ENCODE measurements around the gene NTN5. TPM values are rescaled to one million over a fixed set of nuclear protein-coding genes. Genes with fewer than 3 reads are reported as not detected.

NTN5 gene
- total and polyA plus RNA-seq, 2 experiments from 2014 or later: 0.52 to 0.94 TPM

DNA sequence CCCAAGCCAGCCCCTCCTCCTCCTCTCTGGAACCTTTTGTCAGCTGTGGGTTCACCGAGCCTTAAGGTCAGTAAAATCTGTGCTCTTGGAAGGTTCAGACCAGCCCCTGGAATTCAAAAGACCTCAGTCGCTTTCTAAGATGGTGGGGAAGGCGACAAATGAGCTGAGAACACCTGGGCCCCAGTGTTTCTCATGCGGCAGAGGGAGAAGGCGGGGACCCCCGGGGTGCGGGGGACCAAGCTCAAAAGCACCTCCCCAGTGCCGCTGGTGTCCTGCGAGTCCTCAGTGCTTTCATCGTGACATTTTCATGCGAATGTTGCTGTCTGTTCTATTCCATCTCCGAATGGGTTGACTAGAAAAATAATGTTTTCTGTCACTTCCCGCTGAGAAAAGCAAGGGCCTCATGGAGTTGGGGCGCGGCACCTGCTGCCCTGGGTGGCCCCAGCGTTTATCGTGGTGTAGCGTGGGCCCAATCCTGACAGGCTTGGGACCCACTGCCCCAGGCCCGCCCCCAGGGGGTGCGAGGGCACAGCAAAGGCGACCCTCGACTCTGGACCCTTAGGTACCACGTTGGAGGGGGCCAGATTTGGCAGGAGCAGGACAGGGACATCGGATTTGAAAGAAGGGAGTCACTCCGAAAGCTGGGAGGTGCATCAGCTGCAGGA is 751 bp upstream of the NTN5 start:
- H3K4me1 Mint-ChIP-seq: peaks cover 33% of the 10 kb centered on the region
- Histone ChIP-seq H3K4me3 (peak overlapping the region; percentile 34; the same call in 1 of the 2 replicates), H3K27me3 (ENCODE audit: insufficient read depth) (no peaks in the 10 kb centered on the region), H4K20me1 (replicated peaks; ENCODE audit: insufficient read depth) (no peaks in the 10 kb centered on the region), H3K27ac (ENCODE audit: low read depth) (no peak overlapping the region), H3K79me2 (replicated peaks; ENCODE audit: insufficient read depth) (no peaks in the 10 kb centered on the region), H3K36me3 (ENCODE audit: insufficient read depth) (no peaks in the 10 kb centered on the region), H3K9me2 (ENCODE audit: insufficient read depth) (no peaks in the 10 kb centered on the region), H3F3A (replicated peaks; ENCODE audit: low read depth) (no peaks in the 10 kb centered on the region), H3K4me2 (peak overlapping the region; percentile 75), H2AFZ (peak overlapping the region; percentile 96), H3K4me1 (ENCODE audit: insufficient read depth) (peaks cover 23% of the 10 kb centered on the region)
- peaks cover 9% of the 10 kb centered on the region; the same call in 2 of the 3 replicates for H3K9me3 Mint-ChIP-seq
- peak; percentile 3; the same call in 2 of the 3 replicates for ATAC-seq
- TF ChIP-seq POLR2AphosphoS5 (IDR thresholded peaks at IDR 0.05; ENCODE audit: low read depth) (no peak), STAT1 (IDR thresholded peaks at IDR 0.05; ENCODE audit: unreplicated experiment) (no peak)
- no peaks in the 10 kb centered on the region; the same call in 2 of the 3 replicates for H3K36me3 Mint-ChIP-seq (ENCODE audit: low read depth)
- H3K27me3 Mint-ChIP-seq (ENCODE audit: insufficient read depth, low read depth, poor library complexity): peaks cover 23% of the 10 kb centered on the region
- H3K4me3 Mint-ChIP-seq: peak overlapping the region; percentile 36; the same call in 1 of the 3 replicates
- DNase-seq (ENCODE audit: low spot score): no peak
- H3K27ac Mint-ChIP-seq: no peak overlapping the region

DNA sequence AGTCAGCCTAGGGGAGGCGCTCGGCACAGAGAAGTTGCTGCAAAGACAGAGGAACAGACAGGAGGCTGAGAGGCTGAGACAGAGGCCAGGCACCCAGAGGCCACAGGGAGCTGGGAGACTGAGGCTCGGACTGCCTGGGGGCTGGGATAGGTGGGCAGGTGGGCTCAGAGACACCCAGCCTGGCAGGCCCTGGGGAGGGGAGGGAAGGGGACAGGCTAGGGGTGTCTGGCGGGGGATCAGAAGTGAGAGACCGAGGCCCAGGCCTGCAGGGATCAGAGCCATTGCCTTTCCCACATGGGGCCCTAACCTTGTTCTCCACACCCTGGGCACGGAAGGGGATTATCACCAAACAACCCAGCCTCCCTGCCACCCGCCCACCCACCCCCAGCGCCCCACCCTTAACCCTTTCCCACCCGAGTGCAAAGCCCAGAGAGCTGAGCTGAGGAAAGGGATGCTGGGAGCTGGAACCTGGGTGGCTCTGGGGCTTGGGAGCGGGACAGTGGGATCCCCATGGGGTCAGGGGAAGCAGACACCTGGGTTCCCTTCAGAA is 1.3 kb downstream of the NTN5 start:
- TF ChIP-seq ZNF114 (CRISPR knock-in tag; IDR thresholded peaks at IDR 0.05) (no peak), CREB1 (CRISPR knock-in tag; IDR thresholded peaks at IDR 0.05; ENCODE audit: low read depth) (no peak), EZH2phosphoT487 (IDR thresholded peaks at IDR 0.05; ENCODE audit: unreplicated experiment) (no peak), NANOG (IDR thresholded peaks at IDR 0.05; ENCODE audit: borderline replicate concordance) (no peak), EZH2 (IDR thresholded peaks at IDR 0.05; ENCODE audit: low read depth, unreplicated experiment) (no peak)
- TF ChIP-seq, protein P1, sequence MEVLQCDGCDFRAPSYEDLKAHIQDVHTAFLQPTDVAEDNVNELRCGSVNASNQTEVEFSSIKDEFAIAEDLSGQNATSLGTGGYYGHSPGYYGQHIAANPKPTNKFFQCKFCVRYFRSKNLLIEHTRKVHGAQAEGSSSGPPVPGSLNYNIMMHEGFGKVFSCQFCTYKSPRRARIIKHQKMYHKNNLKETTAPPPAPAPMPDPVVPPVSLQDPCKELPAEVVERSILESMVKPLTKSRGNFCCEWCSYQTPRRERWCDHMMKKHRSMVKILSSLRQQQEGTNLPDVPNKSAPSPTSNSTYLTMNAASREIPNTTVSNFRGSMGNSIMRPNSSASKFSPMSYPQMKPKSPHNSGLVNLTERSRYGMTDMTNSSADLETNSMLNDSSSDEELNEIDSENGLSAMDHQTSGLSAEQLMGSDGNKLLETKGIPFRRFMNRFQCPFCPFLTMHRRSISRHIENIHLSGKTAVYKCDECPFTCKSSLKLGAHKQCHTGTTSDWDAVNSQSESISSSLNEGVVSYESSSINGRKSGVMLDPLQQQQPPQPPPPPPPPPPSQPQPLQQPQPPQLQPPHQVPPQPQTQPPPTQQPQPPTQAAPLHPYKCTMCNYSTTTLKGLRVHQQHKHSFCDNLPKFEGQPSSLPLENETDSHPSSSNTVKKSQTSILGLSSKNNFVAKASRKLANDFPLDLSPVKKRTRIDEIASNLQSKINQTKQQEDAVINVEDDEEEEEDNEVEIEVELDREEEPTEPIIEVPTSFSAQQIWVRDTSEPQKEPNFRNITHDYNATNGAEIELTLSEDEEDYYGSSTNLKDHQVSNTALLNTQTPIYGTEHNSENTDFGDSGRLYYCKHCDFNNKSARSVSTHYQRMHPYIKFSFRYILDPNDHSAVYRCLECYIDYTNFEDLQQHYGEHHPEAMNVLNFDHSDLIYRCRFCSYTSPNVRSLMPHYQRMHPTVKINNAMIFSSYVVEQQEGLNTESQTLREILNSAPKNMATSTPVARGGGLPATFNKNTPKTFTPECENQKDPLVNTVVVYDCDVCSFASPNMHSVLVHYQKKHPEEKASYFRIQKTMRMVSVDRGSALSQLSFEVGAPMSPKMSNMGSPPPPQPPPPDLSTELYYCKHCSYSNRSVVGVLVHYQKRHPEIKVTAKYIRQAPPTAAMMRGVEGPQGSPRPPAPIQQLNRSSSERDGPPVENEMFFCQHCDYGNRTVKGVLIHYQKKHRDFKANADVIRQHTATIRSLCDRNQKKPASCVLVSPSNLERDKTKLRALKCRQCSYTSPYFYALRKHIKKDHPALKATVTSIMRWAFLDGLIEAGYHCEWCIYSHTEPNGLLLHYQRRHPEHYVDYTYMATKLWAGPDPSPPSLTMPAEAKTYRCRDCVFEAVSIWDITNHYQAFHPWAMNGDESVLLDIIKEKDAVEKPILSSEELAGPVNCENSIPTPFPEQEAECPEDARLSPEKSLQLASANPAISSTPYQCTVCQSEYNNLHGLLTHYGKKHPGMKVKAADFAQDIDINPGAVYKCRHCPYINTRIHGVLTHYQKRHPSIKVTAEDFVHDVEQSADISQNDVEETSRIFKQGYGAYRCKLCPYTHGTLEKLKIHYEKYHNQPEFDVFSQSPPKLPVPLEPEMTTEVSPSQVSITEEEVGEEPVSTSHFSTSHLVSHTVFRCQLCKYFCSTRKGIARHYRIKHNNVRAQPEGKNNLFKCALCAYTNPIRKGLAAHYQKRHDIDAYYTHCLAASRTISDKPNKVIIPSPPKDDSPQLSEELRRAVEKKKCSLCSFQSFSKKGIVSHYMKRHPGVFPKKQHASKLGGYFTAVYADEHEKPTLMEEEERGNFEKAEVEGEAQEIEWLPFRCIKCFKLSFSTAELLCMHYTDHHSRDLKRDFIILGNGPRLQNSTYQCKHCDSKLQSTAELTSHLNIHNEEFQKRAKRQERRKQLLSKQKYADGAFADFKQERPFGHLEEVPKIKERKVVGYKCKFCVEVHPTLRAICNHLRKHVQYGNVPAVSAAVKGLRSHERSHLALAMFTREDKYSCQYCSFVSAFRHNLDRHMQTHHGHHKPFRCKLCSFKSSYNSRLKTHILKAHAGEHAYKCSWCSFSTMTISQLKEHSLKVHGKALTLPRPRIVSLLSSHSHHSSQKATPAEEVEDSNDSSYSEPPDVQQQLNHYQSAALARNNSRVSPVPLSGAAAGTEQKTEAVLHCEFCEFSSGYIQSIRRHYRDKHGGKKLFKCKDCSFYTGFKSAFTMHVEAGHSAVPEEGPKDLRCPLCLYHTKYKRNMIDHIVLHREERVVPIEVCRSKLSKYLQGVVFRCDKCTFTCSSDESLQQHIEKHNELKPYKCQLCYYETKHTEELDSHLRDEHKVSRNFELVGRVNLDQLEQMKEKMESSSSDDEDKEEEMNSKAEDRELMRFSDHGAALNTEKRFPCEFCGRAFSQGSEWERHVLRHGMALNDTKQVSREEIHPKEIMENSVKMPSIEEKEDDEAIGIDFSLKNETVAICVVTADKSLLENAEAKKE (CRISPR knock-in tag; IDR thresholded peaks at IDR 0.05): no peak
- TF ChIP-seq, protein P2, sequence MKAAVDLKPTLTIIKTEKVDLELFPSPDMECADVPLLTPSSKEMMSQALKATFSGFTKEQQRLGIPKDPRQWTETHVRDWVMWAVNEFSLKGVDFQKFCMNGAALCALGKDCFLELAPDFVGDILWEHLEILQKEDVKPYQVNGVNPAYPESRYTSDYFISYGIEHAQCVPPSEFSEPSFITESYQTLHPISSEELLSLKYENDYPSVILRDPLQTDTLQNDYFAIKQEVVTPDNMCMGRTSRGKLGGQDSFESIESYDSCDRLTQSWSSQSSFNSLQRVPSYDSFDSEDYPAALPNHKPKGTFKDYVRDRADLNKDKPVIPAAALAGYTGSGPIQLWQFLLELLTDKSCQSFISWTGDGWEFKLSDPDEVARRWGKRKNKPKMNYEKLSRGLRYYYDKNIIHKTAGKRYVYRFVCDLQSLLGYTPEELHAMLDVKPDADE (IDR thresholded peaks at IDR 0.05): no peak
- TF ChIP-seq, protein P3, sequence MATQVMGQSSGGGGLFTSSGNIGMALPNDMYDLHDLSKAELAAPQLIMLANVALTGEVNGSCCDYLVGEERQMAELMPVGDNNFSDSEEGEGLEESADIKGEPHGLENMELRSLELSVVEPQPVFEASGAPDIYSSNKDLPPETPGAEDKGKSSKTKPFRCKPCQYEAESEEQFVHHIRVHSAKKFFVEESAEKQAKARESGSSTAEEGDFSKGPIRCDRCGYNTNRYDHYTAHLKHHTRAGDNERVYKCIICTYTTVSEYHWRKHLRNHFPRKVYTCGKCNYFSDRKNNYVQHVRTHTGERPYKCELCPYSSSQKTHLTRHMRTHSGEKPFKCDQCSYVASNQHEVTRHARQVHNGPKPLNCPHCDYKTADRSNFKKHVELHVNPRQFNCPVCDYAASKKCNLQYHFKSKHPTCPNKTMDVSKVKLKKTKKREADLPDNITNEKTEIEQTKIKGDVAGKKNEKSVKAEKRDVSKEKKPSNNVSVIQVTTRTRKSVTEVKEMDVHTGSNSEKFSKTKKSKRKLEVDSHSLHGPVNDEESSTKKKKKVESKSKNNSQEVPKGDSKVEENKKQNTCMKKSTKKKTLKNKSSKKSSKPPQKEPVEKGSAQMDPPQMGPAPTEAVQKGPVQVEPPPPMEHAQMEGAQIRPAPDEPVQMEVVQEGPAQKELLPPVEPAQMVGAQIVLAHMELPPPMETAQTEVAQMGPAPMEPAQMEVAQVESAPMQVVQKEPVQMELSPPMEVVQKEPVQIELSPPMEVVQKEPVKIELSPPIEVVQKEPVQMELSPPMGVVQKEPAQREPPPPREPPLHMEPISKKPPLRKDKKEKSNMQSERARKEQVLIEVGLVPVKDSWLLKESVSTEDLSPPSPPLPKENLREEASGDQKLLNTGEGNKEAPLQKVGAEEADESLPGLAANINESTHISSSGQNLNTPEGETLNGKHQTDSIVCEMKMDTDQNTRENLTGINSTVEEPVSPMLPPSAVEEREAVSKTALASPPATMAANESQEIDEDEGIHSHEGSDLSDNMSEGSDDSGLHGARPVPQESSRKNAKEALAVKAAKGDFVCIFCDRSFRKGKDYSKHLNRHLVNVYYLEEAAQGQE (IDR thresholded peaks at IDR 0.05; ENCODE audit: unreplicated experiment): no peak
- Mint-ChIP-seq H3K36me3 (ENCODE audit: low read depth) (no peaks in the 10 kb centered on the region; the same call in 2 of the 3 replicates), H3K27me3 (ENCODE audit: insufficient read depth, low read depth, poor library complexity) (peaks cover 22% of the 10 kb centered on the region), H3K9me3 (peaks cover 9% of the 10 kb centered on the region; the same call in 2 of the 3 replicates), H3K4me1 (peaks cover 33% of the 10 kb centered on the region), H3K4me3 (no peak overlapping the region), H3K27ac (no peak overlapping the region)
- Histone ChIP-seq H3K79me2 (replicated peaks; ENCODE audit: insufficient read depth) (no peaks in the 10 kb centered on the region), H3F3A (replicated peaks; ENCODE audit: low read depth) (no peaks in the 10 kb centered on the region), H3K4me2 (no peak overlapping the region), H3K27me3 (ENCODE audit: insufficient read depth) (no peaks in the 10 kb centered on the region), H3K4me1 (ENCODE audit: insufficient read depth) (peaks cover 23% of the 10 kb centered on the region), H3K36me3 (ENCODE audit: insufficient read depth) (no peaks in the 10 kb centered on the region), H3K27ac (ENCODE audit: low read depth) (no peak overlapping the region), H3K9me2 (ENCODE audit: insufficient read depth) (no peaks in the 10 kb centered on the region), H2AFZ (no peak overlapping the region), H4K20me1 (replicated peaks; ENCODE audit: insufficient read depth) (no peaks in the 10 kb centered on the region), H3K4me3 (no peak overlapping the region)
- DNase-seq (ENCODE audit: low spot score) (no peak), ATAC-seq (no peak)
